ENCODE measurements around the gene RAD23B. TPM values are rescaled to one million over a fixed set of nuclear protein-coding genes. Genes with fewer than 3 reads are reported as not detected.
"Not testable (repeated sequence)": the region's sequence is repeated elsewhere in the genome, so short reads cannot be mapped to it uniquely, and the experiment has no call there.

RAD23B gene
- total RNA-seq, 1 experiment from 2014 or later, result 222 TPM

DNA sequence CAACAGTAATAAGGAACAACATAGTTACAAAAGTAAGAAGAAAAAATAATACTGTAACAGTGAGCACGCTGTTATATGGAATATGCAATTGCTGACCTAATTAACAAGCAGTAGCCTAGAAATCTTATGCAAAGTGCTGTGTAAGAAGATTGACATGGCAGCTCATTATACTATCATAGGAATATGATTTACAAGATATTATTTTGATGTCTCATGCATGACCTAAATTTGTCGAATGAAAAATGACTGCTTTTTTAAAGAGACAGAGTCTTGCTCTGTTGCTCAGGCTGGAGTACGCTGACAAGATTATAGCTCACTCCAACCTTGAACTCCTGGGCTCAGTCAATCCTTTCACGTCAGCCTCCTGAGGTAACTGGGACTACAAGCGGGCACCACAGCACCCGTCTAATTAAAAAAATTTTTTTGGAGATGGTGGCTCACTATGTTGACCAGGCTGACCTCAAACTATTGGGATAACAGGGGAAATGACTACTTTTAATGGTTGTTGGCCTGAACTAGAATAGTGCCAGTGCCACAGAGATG is 10.5 kb downstream of the RAD23B start:
- H3K27ac Mint-ChIP-seq (ENCODE audit: low read depth, unreplicated experiment), result no peak overlapping the region
- no peaks in the 10 kb centered on the region for H3K9me3 Mint-ChIP-seq (ENCODE audit: unreplicated experiment)
- BruUV-seq (replicated peaks), result no TSS peak
- no peak overlapping the region for H3K4me3 Mint-ChIP-seq (ENCODE audit: unreplicated experiment)
- H3K27me3 Mint-ChIP-seq (ENCODE audit: insufficient read depth, unreplicated experiment), result no peaks in the 10 kb centered on the region
- H3K4me1 Mint-ChIP-seq (ENCODE audit: insufficient read depth, unreplicated experiment), result peaks cover 43% of the 10 kb centered on the region
- POLR2A ChIA-PET, result interaction anchor here (0.8 kb wide), 1 partner anchor 10 kb away, joined by 5 read pairs; no protein-coding TSS in a partner anchor
- no peak for DNase-seq (ENCODE audit: unreplicated experiment)
- no peak for TF ChIP-seq CTCF (IDR thresholded peaks at IDR 0.05; ENCODE audit: unreplicated experiment)
- intact Hi-C loops (cut with micrococcal nuclease), result loop anchor here (10.0 kb wide), 1 partner anchor 429 kb away; the partner anchor contains the start of gene ZNF462
- CTCF ChIA-PET, result interaction anchor here (1.2 to 1.3 kb wide), 2 partner anchors 52 to 158 kb away, joined by 3 read pairs; no protein-coding TSS in a partner anchor
- H3K36me3 Mint-ChIP-seq (ENCODE audit: insufficient read depth, unreplicated experiment), result peaks cover 6% of the 10 kb centered on the region

- Mint-ChIP-seq H3K27me3 (ENCODE audit: insufficient read depth, unreplicated experiment) (no peaks in the 10 kb centered on the region), H3K9me3 (ENCODE audit: unreplicated experiment) (no peaks in the 10 kb centered on the region), H3K4me1 (ENCODE audit: insufficient read depth, unreplicated experiment) (peaks cover 32% of the 10 kb centered on the region), H3K27ac (ENCODE audit: low read depth, unreplicated experiment) (peak overlapping the region; percentile 6), H3K36me3 (ENCODE audit: insufficient read depth, unreplicated experiment) (peaks cover 12% of the 10 kb centered on the region), H3K4me3 (ENCODE audit: unreplicated experiment) (no peak overlapping the region)
- POLR2A ChIA-PET, result no interaction called here
- CTCF ChIA-PET, result interaction anchor here (1.2 to 1.3 kb wide), 2 partner anchors 53 to 159 kb away, joined by 3 read pairs; no protein-coding TSS in a partner anchor
- intact Hi-C loops (cut with micrococcal nuclease), result loop anchor here (10.0 kb wide), 1 partner anchor 430 kb away; the partner anchor contains the start of gene ZNF462
- no TSS peak for BruUV-seq (replicated peaks)
- DNase-seq (ENCODE audit: unreplicated experiment), result no peak
- TF ChIP-seq CTCF (IDR thresholded peaks at IDR 0.05; ENCODE audit: unreplicated experiment), result no peak
Measured at GRCh38 chr9:107294756-107295155, 11.7 kb downstream of the RAD23B start.

GRCh38 chr9:107295995-107296394 is 12.9 kb downstream of the RAD23B start:
- H3K4me3 Mint-ChIP-seq (ENCODE audit: unreplicated experiment), result no peak overlapping the region
- H3K27ac Mint-ChIP-seq (ENCODE audit: low read depth, unreplicated experiment), result no peak overlapping the region

GRCh38 chr9:107296592-107296991 is 13.5 kb downstream of the RAD23B start:
- peaks cover 23% of the 10 kb centered on the region for H3K4me1 Mint-ChIP-seq (ENCODE audit: insufficient read depth, unreplicated experiment)
- not testable (repeated sequence) for H3K27me3 Mint-ChIP-seq (ENCODE audit: insufficient read depth, unreplicated experiment); BruUV-seq (replicated peaks); H3K9me3 Mint-ChIP-seq (ENCODE audit: unreplicated experiment); DNase-seq (ENCODE audit: unreplicated experiment); H3K4me3 Mint-ChIP-seq (ENCODE audit: unreplicated experiment)
- CTCF ChIA-PET, result interaction anchor here (0.6 to 1.7 kb wide), 4 partner anchors 44 to 1480 kb away, joined by 3 to 6 read pairs (median 4); no protein-coding TSS in a partner anchor
- POLR2A ChIA-PET, result interaction anchor here (0.6 to 0.9 kb wide), 2 partner anchors 8 to 1942 kb away, joined by 3 to 4 read pairs; no protein-coding TSS in a partner anchor
- peak overlapping the region; percentile 31 for H3K27ac Mint-ChIP-seq (ENCODE audit: low read depth, unreplicated experiment)
- H3K36me3 Mint-ChIP-seq (ENCODE audit: insufficient read depth, unreplicated experiment), result peaks cover 16% of the 10 kb centered on the region
- intact Hi-C loops (cut with micrococcal nuclease), result loop anchor here (10.0 kb wide), 1 partner anchor 432 kb away; the partner anchor contains the start of gene ZNF462

More at GRCh38 chr9:107295995-107296394, 12.9 kb downstream of the RAD23B start:
- no peaks in the 10 kb centered on the region for H3K27me3 Mint-ChIP-seq (ENCODE audit: insufficient read depth, unreplicated experiment)
- BruUV-seq (replicated peaks), result no TSS peak
- intact Hi-C loops (cut with micrococcal nuclease), result loop anchor here (10.0 kb wide), 1 partner anchor 431 kb away; the partner anchor contains the start of gene ZNF462
- TF ChIP-seq CTCF (IDR thresholded peaks at IDR 0.05; ENCODE audit: unreplicated experiment), result no peak
- no peak for DNase-seq (ENCODE audit: unreplicated experiment)
- peaks cover 23% of the 10 kb centered on the region for H3K4me1 Mint-ChIP-seq (ENCODE audit: insufficient read depth, unreplicated experiment)
- no peaks in the 10 kb centered on the region for H3K9me3 Mint-ChIP-seq (ENCODE audit: unreplicated experiment)
- H3K36me3 Mint-ChIP-seq (ENCODE audit: insufficient read depth, unreplicated experiment), result peaks cover 12% of the 10 kb centered on the region
- ChIA-PET CTCF (interaction anchor here (0.6 to 1.7 kb wide), 3 partner anchors 45 to 1481 kb away, joined by 3 to 6 read pairs (median 5); no protein-coding TSS in a partner anchor), POLR2A (interaction anchor here (0.9 to 1.1 kb wide), 3 partner anchors 8 to 13 kb away, joined by 3 to 4 read pairs (median 4); partner anchors contain the start of gene RAD23B)

All from MCF 10A (cell line).